Gastroesophageal sphincter (tissue), 4 donors: ENCODE results near the gene IFT122. TPM values are rescaled to one million over a fixed set of nuclear protein-coding genes. Genes with fewer than 3 reads are reported as not detected.

Experiments
- ATAC-seq: fragments of 150-250 bp; one replicate; pipeline ENCODE4 v1.9.1; 2016; ENCODE audit warnings: mild to moderate bottlenecking, moderate library complexity
- H3K27ac ChIP-seq, 4 donors: fragments of 200-600 bp; sonication (generic) in 3 of 4; 1 replicate in 3 of 4; 2 replicates in 1 of 4; pipeline ENCODE4 v1.5.1; 2016 to 2019
- H3K27me3 ChIP-seq: fragments of 200-600 bp; sonication (generic); one replicate; pipeline ENCODE4 v1.5.1; 2019
- H3K36me3 ChIP-seq, 2 donors: fragments of 200-600 bp; sonication (generic); one replicate each; pipeline ENCODE4 v1.5.1; 2019; ENCODE audit warnings: control low read depth in 1 of 2
- H3K4me1 ChIP-seq, 3 donors: fragments of 200-600 bp; sonication (generic); 1 replicate in 2 of 3; 2 replicates in 1 of 3; pipeline ENCODE4 v1.5.1; 2016 to 2019; ENCODE audit warnings: control low read depth in 2 of 3
- H3K4me3 ChIP-seq, 2 donors: fragments of 200-600 bp; sonication (generic); one replicate each; pipeline ENCODE4 v1.5.1; 2019; ENCODE audit warnings: mild to moderate bottlenecking in 1 of 2, moderate library complexity in 1 of 2
- H3K9me3 ChIP-seq, 3 donors: fragments of 200-600 bp; sonication (generic); one replicate each; pipeline ENCODE4 v1.5.1; 2017 to 2019; ENCODE audit warnings: control low read depth in 2 of 3
- EP300 ChIP-seq: sonication (generic); formaldehyde crosslinking; IDR thresholded peaks from one replicate; pipeline ENCODE4 v1.6.1; 2017; ENCODE audit warnings: antibody characterized with exemption, mild to moderate bottlenecking
- POLR2A ChIP-seq, 2 donors: fragments of 450-650 bp; IDR thresholded peaks; one replicate each; pipeline ENCODE4 v1.6.1; 2017; ENCODE audit warnings: antibody characterized with exemption in 2 of 2, mild to moderate bottlenecking in 2 of 2, moderate library complexity in 1 of 2
- POLR2AphosphoS5 ChIP-seq: sonication (generic); formaldehyde crosslinking; IDR thresholded peaks from one replicate; pipeline ENCODE4 v1.6.1; 2017; ENCODE audit warnings: antibody characterized with exemption
- WGBS, 2 donors: methylation state at CpG; one replicate each; pipeline ENCODE4 v1.1.5; 2018; ENCODE audit warnings: low coverage in 1 of 2; 5-methylcytosine and 5-hydroxymethylcytosine counted together
- total RNA-seq, 4 donors: library from RNA; depleted of rRNA; stranded (reverse); fragments of >200 nt; gene quantifications; one replicate each; pipeline ENCODE4 v1.1.0, GENCODE V29; 2016
- TF ChIP-seq, protein P1 (sequence below), 4 experiments: fragments of 200-600 bp in 2 of 4; fragments of 450-650 bp in 2 of 4; sonication (generic) in 1 of 4; IDR thresholded peaks; one replicate each; pipeline ENCODE4 v1.5.1; 2017 to 2019; ENCODE audit warnings: antibody characterized with exemption in 4 of 4, mild to moderate bottlenecking in 2 of 4, moderate library complexity in 2 of 4

IFT122 gene
- total RNA-seq, 4 donors from 2014 or later: 18.1 to 38.3 (median 26.8) TPM

DNA sequence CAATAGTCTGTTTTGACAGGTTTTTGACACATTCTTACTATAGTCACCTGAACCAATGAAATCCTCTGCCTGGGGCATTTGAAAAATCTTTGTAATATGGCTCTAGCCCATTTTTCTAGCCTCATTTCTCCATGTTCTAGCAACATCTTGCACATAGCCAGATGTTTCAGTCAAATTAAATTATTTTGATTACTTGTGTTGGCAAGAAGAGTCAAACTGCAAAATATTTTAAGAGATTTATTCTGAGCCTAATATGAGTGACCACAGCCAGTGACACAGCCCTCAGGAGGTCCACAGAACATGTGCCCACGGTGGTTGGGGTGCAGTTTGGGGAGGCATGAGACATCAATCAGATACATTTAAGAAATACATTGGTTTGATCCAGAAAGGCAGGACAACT, 6.9 kb downstream of the IFT122 start:
- Histone ChIP-seq H3K27ac (no peak overlapping the region), H3K36me3 (peaks cover 0 to 11% of the 10 kb centered on the region in 2 donors), H3K9me3 (no peaks in the 10 kb centered on the region), H3K4me1 (peaks cover 3 to 48% (median 13%) of the 10 kb centered on the region in 3 donors), H3K4me3 (no peak overlapping the region), H3K27me3 (no peaks in the 10 kb centered on the region)
- 44% methylated on average over 1 of the region's 1 CpG; no CpG with 5 or more reads in 1 of the 2 donors for WGBS, 2 donors
- TF ChIP-seq EP300 (no peak), POLR2AphosphoS5 (no peak)
- ATAC-seq: no peak

DNA sequence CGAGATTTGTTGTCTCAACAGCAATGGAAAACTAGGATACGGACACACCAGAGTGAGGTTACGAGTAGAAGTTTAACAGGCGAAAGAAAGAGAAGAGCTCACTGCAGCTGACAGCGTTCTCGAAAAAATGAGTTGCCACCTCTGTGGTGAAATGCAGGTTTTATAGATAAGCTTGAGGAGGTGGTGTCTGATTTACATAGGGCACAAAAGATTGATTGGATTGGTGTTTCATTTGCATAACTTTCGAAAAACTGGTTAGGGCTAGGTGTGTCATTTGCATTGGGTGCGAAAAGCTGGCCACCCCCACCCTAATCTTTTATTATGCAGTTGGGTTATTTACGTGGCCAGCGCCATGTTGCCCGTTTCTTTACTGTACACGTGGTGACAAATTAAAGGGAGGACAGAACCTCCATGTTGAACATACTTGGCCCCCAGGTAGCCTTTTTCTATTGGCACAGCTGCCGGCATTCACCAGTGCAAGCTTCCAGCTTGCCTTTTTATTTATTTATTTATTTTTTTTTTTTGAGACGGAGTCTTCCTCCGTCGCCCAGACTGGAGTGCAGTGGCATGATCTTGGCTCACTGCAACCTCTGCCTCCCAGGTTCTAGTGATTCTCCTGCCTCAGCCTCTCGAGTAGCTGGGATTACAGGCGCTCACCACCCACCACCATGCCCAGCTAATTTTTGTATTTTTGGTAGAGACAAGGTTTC, 8.3 kb downstream of the IFT122 start:
- Histone ChIP-seq H3K9me3 (no peaks in the 10 kb centered on the region), H3K27ac (no peak overlapping the region), H3K4me3 (no peak overlapping the region), H3K36me3 (peaks cover 0 to 25% of the 10 kb centered on the region in 2 donors), H3K27me3 (no peaks in the 10 kb centered on the region), H3K4me1 (peaks cover 0 to 33% (median under 1%) of the 10 kb centered on the region in 3 donors)
- WGBS, 2 donors: 88 to 91% methylated on average over 8 to 18 of the region's 18 CpGs
- TF ChIP-seq EP300: no peak
- TF ChIP-seq, protein P1, sequence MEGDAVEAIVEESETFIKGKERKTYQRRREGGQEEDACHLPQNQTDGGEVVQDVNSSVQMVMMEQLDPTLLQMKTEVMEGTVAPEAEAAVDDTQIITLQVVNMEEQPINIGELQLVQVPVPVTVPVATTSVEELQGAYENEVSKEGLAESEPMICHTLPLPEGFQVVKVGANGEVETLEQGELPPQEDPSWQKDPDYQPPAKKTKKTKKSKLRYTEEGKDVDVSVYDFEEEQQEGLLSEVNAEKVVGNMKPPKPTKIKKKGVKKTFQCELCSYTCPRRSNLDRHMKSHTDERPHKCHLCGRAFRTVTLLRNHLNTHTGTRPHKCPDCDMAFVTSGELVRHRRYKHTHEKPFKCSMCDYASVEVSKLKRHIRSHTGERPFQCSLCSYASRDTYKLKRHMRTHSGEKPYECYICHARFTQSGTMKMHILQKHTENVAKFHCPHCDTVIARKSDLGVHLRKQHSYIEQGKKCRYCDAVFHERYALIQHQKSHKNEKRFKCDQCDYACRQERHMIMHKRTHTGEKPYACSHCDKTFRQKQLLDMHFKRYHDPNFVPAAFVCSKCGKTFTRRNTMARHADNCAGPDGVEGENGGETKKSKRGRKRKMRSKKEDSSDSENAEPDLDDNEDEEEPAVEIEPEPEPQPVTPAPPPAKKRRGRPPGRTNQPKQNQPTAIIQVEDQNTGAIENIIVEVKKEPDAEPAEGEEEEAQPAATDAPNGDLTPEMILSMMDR (IDR thresholded peaks at IDR 0.05): no peak
- no peak for TF ChIP-seq POLR2A (IDR thresholded peaks at IDR 0.05)
- no peak for TF ChIP-seq POLR2AphosphoS5
- no peak for ATAC-seq

DNA sequence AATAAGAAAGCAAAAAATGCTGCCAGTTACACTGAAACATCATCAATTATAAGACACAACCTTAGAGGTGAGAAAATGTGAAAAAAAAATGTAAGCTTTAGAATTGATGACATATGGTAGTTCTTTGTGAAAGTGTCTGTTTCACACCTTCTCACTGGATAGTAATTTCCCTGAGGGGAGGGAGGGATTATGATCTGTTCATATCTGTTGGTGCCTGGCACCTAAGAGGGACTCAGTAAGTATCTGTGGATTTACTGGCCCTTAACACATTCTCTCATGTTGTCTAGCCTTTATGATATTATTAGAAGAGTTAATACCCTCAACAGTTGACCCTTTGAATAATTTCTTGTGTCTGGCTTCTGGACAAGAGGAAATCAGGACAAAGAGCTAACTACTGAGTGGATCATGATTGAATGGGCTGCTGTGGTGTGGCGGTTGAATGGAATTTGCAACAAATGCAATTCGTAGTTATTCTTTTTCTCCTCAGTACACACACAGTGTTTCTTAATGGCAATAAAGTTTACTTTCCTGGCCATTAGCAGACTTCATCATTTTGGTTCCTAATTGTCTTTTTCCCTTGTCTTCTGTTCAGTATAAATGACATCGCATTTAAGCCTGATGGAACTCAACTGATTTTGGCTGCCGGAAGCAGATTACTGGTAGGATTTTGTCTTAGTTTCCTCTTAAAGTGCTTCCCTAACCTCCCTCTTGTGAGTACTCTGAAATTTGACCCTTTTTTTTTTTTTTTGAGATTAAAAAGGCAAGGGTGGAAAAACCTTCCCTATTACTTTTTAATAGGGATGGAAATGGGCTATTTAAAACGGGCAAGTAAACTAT, 9.5 kb downstream of the IFT122 start:
- Histone ChIP-seq H3K27me3 (no peaks in the 10 kb centered on the region), H3K9me3 (no peaks in the 10 kb centered on the region), H3K27ac (no peak overlapping the region), H3K4me1 (peaks cover 0 to 22% (median 0%) of the 10 kb centered on the region in 3 donors), H3K4me3 (no peak overlapping the region), H3K36me3 (peaks cover 2 to 36% of the 10 kb centered on the region in 2 donors)
- no peak for TF ChIP-seq POLR2AphosphoS5
- no peak for TF ChIP-seq POLR2A (IDR thresholded peaks at IDR 0.05)
- TF ChIP-seq EP300: no peak
- TF ChIP-seq, protein P1 (IDR thresholded peaks at IDR 0.05): no peak
- no peak for ATAC-seq
- 51 to 57% methylated on average over 5 of the region's 5 CpGs for WGBS, 2 donors

DNA sequence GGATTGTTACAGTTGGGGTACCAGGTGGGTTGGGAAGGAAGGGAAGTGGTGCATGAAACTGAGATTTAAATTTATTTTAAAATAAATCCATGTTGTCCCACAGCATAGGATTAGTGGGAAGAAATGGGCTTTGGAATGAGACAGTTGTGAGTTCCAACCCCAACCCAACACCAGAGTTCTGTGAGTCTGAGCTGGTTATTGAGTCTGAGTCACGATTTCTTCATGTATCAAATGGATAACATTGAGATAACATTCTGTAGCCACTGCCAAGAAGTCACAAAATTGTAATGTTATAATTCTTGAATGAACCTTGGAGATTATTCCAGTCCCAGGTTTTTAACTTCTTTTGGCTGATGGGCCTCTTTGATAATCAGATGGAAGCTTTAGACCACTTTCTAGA, 13.7 kb downstream of the IFT122 start:
- no peak for ATAC-seq
- H3K36me3 ChIP-seq: peaks cover 2 to 79% of the 10 kb centered on the region in 2 donors
- H3K27me3 ChIP-seq: no peaks in the 10 kb centered on the region
- H3K9me3 ChIP-seq: no peaks in the 10 kb centered on the region
- H3K4me3 ChIP-seq: no peak overlapping the region
- TF ChIP-seq, protein P1 (IDR thresholded peaks at IDR 0.05): no peak
- TF ChIP-seq POLR2A (IDR thresholded peaks at IDR 0.05) (no peak), POLR2AphosphoS5 (no peak), EP300 (no peak)
- 58 to 90% methylated on average over 1 of the region's 1 CpG for WGBS, 2 donors
- H3K27ac ChIP-seq: no peak overlapping the region
- peaks cover 0 to 17% (median 0%) of the 10 kb centered on the region in 3 donors for H3K4me1 ChIP-seq

DNA sequence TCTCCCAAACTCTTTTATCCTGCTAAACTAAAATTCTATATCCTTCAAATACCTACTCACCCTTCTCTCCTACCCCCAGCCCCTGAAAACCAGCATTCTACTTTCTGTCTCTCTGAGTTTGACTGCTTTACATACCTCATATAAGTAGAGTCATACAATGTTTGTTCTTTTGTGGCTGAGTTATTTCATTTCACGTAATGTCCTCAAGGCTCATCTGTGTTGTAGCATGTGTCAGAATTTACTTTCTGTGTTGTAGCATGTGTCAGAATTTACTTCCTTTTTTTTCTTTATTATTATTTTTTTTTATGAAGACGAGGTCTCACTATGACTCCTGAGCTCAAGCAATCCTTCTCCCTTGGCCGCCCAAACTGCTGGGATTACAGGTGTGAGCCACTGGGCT, 20.1 kb downstream of the IFT122 start:
- Histone ChIP-seq H3K4me3 (no peak overlapping the region), H3K27ac (no peak overlapping the region), H3K36me3 (peaks cover 2 to 75% of the 10 kb centered on the region in 2 donors), H3K4me1 (no peaks in the 10 kb centered on the region), H3K27me3 (no peaks in the 10 kb centered on the region), H3K9me3 (no peaks in the 10 kb centered on the region)
- no peak for ATAC-seq
- TF ChIP-seq, protein P1 (IDR thresholded peaks at IDR 0.05): no peak
- TF ChIP-seq POLR2A (IDR thresholded peaks at IDR 0.05) (no peak), EP300 (no peak), POLR2AphosphoS5 (no peak)
- 91 to 95% methylated on average over 3 of the region's 3 CpGs for WGBS, 2 donors
